G401 (cell line): Measurements from ENCODE around the gene SMG1. TPM values are rescaled to one million over a fixed set of nuclear protein-coding genes. Genes with fewer than 3 reads are reported as not detected.
"Not testable (repeated sequence)": the region's sequence is repeated elsewhere in the genome, so short reads cannot be mapped to it uniquely, and the experiment has no call there.

Source experiments
- DNase-seq: peaks from one replicate; pipeline ENCODE4 v3.0.0-alpha.2; 2015; ENCODE audit warnings: low spot score
- in situ Hi-C: cut with HindIII; loops from 2 replicates; pipeline ENCODE4 v1.10.0; 2016; ENCODE audit warnings: low sequenced_read_pairs, mixed read lengths
- total RNA-seq: library from RNA; depleted of rRNA; stranded (reverse); fragments of >200 nt; shearing (Covaris generic); gene quantifications from 2 replicates; pipeline ENCODE4 v1.2.3, GENCODE V29; 2014; rRNA removed

Gene SMG1
- 12.7 and 27.2 TPM in 2 replicates for total RNA-seq

DNA sequence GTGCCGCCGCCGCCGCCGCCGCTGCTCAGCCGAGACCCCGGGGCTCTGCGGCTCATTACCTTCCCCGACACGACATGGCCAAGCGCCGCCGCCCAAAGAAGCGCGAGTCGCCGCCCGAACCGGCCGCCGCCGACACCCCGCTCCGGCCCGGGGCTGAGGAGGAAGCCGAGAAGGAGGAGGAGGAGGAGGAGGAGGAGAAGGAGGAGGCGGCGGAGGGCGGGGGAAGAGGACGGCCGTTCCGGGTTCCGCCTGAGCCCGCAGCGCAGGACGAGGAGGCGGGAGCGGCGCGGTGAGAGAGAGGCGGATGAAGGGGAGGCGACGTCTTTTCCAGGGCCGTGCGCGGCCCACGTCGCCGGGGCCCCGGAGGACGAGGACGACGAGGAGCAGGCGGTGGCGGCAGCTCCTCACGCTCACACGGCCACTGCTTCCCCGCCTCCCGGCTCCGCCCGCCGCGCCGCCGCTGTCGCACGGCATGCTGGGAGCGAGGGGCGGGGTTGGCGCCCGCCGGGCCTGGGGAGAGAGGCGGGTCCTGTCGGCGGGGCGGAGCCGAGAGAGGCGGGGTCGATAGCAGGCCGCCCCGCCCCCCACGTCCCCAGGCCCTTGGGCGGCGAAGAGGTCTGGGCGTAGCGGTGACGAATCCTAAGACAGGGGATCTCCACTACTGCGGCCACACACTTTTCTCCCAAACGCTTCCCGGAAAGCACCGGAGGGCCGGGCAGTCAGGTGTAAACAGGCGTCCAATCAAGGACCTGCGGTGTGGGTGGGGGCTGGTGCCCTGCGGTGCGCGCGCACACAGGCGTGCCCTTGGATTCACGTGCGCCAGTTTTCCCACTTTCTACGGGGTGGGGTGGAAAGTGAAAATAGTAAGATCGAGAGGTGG is at the start of gene SMG1:
SMG1 (minus strand) TSS at position 423 of the 880 bp plus-strand sequence; CDS start at position 56, 367 bp downstream.
- in situ Hi-C loops = not testable (repeated sequence)
- DNase-seq = peak; percentile 94

DNA sequence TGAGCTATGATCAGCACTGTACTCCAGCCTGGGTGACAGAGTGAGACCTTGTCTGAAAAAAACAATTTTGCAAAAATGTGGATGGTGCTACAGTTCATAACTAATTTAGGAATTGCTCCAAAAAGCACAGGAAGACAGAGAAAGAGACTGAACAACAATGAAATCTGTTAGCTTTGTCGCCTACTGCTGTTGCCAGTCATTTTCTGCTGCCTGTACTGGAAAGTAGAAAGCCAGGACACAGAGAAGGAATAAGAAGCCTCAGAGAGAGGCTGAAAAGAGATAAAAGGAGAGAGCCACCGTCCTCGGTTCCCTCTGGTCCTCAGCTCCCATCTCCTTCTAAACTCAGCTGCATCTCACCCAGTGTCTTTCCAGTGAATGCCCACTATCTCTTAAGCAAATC is 48.9 kb upstream of the SMG1 start:
- in situ Hi-C loops = no loop called here
- DNase-seq = peak; percentile 67

DNA sequence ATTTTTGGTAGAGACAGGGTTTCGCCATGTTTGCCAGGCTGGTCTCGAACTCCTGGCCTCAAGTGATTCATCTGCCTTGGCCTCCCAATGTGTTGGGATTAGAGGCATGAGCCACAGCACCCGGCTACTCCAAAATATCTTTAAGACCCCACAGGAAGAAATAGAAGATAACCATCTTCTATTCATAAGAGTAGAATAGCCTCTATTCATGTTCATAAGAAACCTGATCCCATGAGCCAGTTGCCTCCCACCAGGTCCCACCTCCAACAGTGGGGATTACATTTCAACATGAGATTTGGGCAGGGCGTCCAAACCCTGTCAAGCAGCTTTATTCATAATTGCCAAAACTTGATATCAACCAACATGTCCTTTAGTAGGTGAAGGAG is 43.6 kb upstream of the SMG1 start:
- DNase-seq = no peak
- in situ Hi-C loops = loop anchor here (5.0 to 25.0 kb wide), 2 partner anchors 147 to 158 kb away; partner anchors contain the start of gene ARL6IP1

DNA sequence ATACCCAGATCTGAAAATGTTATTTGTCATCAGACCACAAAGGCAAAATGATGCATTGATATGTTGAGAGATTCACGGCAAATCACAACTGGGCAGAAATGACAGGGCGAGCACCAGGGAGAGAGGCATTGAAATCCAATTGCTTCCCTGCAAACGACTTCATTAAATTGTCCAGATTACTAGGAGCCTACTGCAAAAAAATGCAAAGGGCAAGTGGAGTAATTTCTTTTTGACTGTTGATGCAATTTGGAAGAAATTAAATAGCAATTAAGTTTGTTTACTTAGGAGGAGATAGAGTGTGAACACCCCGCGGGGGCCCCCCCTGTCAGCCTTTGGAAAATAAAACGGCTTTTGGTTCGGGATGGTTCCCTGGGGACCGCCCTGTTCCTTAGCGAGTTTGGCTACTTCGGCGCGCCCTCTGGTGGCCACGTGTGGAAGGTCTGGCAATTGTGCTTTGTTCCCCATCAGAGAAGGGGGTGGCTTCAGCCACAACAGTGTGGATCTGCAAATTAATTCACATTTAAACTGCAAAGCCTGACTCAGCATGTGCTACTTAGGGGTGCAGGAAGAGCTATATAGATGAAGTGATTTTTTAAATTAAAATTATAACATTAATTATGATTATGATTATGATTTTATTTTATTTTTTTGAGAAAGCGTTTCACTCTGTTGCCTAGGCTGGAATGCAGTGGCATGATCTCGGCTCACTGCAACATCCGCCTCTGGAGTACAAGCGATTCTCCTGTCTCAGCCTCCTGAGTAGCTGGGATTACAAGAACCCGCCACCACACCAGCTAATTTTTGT is 43.0 kb upstream of the SMG1 start:
- in situ Hi-C loops = loop anchor here (25.0 kb wide), 1 partner anchor 157 kb away; the partner anchor contains the start of gene ARL6IP1

GRCh38 chr16:18966791-18967190 is 40.6 kb upstream of the SMG1 start:
- no peak for DNase-seq
- in situ Hi-C loops = loop anchor here (25.0 kb wide), 1 partner anchor 154 kb away; the partner anchor contains the start of gene ARL6IP1

More for the DNA sequence above, 43.0 kb upstream of the SMG1 start:
- DNase-seq = peak; percentile 91

GRCh38 chr16:18965555-18965954 is 39.3 kb upstream of the SMG1 start:
- in situ Hi-C loops = loop anchor here (25.0 kb wide), 1 partner anchor 153 kb away; the partner anchor contains the start of gene ARL6IP1
- no peak for DNase-seq

DNA sequence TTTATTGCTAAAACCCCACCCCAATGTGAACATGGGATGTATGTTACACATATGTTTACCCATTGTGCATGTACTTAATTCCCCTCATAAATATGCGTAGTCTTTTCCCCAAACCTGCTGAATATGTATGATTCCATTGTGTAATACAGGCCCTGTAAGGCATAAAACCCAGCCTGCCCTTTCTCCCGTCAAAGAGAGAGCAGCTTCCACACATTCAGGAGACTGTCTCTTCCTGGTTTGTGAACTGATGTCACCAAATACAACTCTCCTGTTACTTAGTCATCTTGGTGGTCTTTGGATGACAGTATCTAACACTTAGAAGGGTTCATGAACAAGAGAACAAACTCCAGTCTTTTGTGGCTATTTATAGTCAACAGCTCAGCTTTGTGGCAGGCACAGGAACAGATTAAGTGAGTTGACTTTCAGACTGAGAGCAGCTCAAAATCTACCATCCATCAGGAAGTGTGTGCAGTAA is 32.9 kb upstream of the SMG1 start:
- in situ Hi-C loops = loop anchor here (25.0 kb wide), 1 partner anchor 147 kb away; the partner anchor contains the start of gene ARL6IP1
- DNase-seq = no peak

- in situ Hi-C loops = loop anchor here (25.0 kb wide), 1 partner anchor 146 kb away; the partner anchor contains the start of gene ARL6IP1
- no peak for DNase-seq
These were observed 32.4 kb upstream of the SMG1 start for GRCh38 chr16:18958621-18959029.

DNA sequence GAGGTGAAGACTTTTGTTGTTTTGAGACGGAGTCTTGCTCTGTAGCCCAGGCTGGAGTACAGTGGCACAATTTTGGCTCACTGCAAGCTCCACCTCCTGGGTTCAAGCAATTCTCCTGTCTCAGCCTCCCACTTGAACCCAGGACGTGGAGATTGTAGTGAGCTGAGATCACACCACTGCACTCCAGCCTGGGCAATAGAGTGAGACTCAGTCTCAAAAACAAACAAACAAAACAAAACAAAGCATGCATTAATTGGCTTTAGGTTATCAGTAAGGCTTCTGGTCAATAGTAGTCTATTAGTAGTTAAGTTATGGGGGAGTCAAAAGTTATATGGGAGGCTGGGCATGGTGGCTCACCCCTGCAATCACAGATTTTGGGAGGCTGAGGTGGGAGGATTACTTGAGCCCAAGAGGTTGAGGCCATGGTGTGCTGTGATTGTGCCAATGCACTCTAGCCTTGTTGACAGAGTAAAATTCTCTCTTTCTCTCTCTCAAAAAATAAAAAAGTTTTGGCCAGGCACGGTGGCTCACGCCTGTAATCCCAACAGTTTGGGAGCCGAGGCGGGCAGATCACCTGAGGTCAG is 30.5 kb upstream of the SMG1 start:
- in situ Hi-C loops = loop anchor here (25.0 kb wide), 1 partner anchor 144 kb away; the partner anchor contains the start of gene ARL6IP1
- not testable (repeated sequence) for DNase-seq

DNA sequence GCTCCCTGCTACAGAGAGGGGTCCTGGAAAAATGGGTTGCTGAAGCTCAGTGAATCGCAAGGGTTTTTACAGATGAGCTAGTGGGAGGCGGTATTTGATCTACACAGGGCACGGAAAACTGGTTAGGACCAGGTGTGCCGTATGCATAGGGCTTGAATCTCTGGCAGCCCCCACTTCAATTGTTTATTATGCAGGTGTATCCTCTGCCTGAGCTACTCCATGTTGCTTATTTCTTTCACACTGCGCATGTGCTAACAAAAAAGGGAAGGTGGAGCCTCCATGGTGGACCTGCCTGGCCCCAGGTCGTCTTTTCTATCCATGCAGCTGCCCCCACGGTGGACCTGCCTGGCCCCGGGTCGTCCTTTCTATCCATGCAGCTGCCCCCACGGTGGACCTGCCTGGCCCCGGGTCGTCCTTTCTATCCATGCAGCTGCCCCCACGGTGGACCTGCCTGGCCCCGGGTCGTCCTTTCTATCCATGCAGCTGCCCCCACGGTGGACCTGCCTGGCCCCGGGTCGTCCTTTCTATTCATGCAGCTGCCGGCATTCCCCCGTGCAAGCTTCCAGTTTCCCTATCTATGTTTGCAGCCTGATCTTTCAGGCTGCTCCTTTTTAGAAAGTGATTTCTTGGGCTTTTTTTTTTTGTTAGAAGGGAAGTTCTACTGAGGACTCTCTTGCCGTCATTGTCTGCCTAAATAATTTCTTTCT is 29.8 kb upstream of the SMG1 start:
- in situ Hi-C loops = loop anchor here (25.0 kb wide), 1 partner anchor 144 kb away; the partner anchor contains the start of gene ARL6IP1
- DNase-seq = not testable (repeated sequence)

- in situ Hi-C loops = loop anchor here (25.0 kb wide), 1 partner anchor 141 kb away; the partner anchor contains the start of gene ARL6IP1
These were observed 27.3 kb upstream of the SMG1 start for GRCh38 chr16:18953547-18953946.

GRCh38 chr16:18950469-18951185 is 24.4 kb upstream of the SMG1 start:
- no peak for DNase-seq
- in situ Hi-C loops = loop anchor here (25.0 kb wide), 1 partner anchor 138 kb away; the partner anchor contains the start of gene ARL6IP1

More at GRCh38 chr16:18953547-18953946, 27.3 kb upstream of the SMG1 start:
- no peak for DNase-seq

DNA sequence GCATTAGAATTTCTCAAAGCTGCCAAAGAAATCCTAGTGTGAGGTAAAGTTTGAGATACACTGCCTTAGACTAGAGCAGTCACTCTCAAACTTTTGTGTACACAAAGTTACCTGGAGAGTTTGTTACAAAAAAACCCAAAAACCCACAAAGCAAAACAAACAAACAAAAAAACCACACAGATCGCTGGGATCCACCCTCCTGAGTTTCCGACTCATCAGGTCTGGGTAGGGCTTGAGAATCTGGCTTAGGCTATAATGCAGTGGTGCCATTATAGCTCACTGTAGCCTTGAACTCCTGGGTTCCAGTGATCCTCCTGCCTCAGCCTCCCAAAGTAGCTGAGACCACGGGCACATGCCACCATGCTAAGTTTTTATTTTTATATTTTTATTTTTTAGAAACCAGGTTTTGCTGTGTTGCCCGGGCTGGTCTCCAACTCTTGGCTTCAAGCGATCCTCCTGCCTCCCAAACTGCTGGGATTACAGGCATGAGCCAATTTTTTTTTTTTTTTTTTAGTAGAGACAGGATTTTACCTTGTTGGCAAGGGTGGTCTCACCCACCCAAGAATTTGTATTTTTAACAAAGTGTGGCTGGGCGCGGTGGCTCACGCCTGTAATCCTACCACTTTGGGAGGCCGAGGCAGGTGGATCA is 22.3 kb upstream of the SMG1 start:
- in situ Hi-C loops = no loop called here
- peak; percentile 67 for DNase-seq

- no peak for DNase-seq
- in situ Hi-C loops = no loop called here
These were observed 19.0 kb upstream of the SMG1 start for GRCh38 chr16:18945233-18945632.

GRCh38 chr16:18943414-18943813 is 17.2 kb upstream of the SMG1 start:
- in situ Hi-C loops = no loop called here
- DNase-seq = no peak

DNA sequence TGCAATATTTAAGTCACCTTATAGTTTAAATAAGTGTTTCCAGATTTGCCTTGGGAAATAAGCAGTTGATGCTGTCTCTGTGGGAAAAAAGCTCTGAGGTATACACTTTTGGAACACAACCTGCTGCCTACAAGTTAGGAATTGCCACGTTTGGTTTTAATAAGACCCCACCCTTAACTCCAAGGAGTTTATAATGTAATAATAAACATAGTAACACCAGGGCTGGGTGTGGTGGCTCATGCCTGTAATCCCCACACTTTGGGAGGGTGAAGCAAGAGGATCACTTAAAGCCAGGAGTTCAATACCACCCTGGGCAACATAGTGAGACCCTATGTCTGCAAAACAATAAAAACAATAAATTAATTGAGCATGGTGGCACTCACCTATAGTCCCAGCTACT is 15.9 kb upstream of the SMG1 start:
- no peak for DNase-seq
- in situ Hi-C loops = no loop called here

DNA sequence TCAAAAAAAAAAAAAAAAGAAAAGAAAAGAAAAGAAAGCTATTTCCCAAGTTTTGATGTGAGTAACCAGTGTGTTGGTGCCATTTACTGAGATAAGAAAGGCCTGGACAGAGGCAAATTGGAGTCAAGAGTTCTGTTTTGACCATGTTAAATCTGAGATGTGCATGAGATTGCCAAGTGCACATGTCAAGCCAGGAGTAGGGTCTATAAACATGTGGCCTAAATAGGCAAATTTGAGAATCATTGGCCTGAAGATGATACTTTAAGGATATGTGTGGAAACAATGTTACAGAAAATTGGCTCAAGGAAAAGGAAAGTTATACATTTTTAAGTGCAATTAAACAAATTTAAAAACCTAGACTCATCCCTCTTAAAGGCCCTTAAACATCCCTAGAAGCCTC is 15.3 kb upstream of the SMG1 start:
- in situ Hi-C loops = no loop called here
- DNase-seq = no peak
